GM12891 (cell line): Measurements from ENCODE around the gene CCDC197.

Source experiments
- DNase-seq: peaks from one replicate; pipeline ENCODE4 v3.0.0; 2011; ENCODE audit warnings: low spot score; ENCODE audit not compliant: insufficient read length
- FAIRE-seq: peaks from 2 replicates; lab custom pipeline; 2011; peaks lifted over from hg19 to GRCh38; lab: Jason Lieb, UNC
- PAX5 ChIP-seq: IDR thresholded peaks from 2 replicates; pipeline ENCODE4 v1.6.1; 2011; ENCODE audit warnings: low read length, moderate library complexity, mild to moderate bottlenecking; ENCODE audit not compliant: insufficient read depth, severe bottlenecking
- POLR2A ChIP-seq: IDR thresholded peaks from 2 replicates; pipeline ENCODE4 v1.6.1; 2011; ENCODE audit warnings: low read depth, low read length, control low read depth
- POLR2AphosphoS5 ChIP-seq: IDR thresholded peaks from 2 replicates; pipeline ENCODE4 v1.6.1; 2011; ENCODE audit warnings: low read depth, low read length, control low read depth
- POU2F2 ChIP-seq: IDR thresholded peaks from 2 replicates; pipeline ENCODE4 v1.6.1; 2011; ENCODE audit warnings: low read depth, mild to moderate bottlenecking, control low read depth, low read length, moderate library complexity
- SPI1 ChIP-seq: IDR thresholded peaks from 2 replicates; pipeline ENCODE4 v1.6.1; 2011; ENCODE audit warnings: low read depth, low read length, control low read depth
- TAF1 ChIP-seq: IDR thresholded peaks from 2 replicates; pipeline ENCODE4 v1.6.1; 2011; ENCODE audit warnings: low read depth, low read length, control low read depth

Gene CCDC197

DNA sequence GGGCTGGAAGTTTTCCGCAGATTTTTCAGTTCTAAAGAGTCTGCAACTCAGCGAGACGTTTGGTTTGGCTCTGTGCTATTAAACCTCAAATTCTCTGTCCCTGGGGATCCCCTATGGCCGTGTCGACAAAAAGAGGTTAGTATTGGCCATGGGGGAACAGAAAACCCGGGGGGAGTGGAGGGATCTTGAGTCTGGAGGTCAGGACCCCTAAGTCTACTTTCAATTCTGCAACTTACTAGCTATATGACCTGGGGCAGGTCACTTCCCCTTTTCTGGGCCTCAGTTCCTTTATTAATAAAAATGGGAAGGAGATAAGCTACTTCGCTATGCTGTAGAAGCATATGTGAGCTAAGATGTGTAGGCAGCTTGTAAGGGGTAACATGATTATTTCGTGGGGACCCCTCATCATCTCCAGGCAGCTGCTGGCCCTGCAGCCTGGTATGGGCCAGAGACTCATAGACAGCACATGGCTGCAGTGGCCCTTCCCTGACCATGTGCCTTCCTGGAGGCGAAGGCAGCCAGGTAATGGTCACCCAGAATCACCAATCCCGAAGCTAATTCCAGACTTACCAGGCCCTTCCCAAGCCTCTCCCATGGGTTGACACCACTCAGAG lies 29.4 kb upstream of the CCDC197 start:
- DNase-seq (peak; percentile 60), FAIRE-seq (peak; percentile 83)
- TF ChIP-seq PAX5 (no peak), SPI1 (peak; percentile 100), TAF1 (0 out of 2 replicates have a peak, but pooled peaks have one; percentile 33), POU2F2 (peak; percentile 83; the same call in 1 of the 2 replicates)

- TF ChIP-seq POLR2AphosphoS5 (no peak), SPI1 (no peak), POLR2A (no peak), TAF1 (no peak), PAX5 (no peak), POU2F2 (no peak; the same call in 1 of the 2 replicates)
- no peak for DNase-seq
- peak; percentile 85 for FAIRE-seq
Observed at GRCh38 chr14:93969082-93969828, 27.8 kb upstream of the CCDC197 start.

DNA sequence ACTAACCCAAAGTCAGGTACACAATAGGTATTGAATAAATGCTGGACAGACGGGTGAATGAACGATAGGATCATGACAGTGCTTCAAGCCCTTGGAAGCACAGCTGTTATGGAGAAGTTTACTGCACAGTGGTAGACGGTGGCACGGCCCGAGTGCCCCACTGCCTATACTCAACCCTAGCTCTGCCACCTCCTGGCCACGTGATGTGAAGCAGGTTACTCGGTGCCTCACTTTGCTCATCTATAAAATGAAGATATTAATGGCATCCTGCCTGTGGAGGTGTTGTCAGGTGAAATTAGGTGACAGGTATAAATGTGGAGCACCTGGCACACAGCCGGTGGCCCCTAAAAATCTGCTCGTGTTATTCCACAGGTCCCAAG lies 26.5 kb upstream of the CCDC197 start:
- DNase-seq: no peak
- FAIRE-seq: peak; percentile 87
- TF ChIP-seq POLR2AphosphoS5 (no peak), SPI1 (no peak), POU2F2 (no peak), PAX5 (no peak)

GRCh38 chr14:93970965-93971634 lies 26.0 kb upstream of the CCDC197 start:
- TF ChIP-seq TAF1 (no peak), POLR2AphosphoS5 (peak; percentile 39; the same call in 1 of the 2 replicates), POLR2A (peak; percentile 41; the same call in 1 of the 2 replicates), POU2F2 (peak; percentile 100), SPI1 (no peak)
- FAIRE-seq: no peak
- no peak for DNase-seq

- FAIRE-seq (no peak), DNase-seq (no peak)
- TF ChIP-seq SPI1 (no peak), POLR2AphosphoS5 (no peak), TAF1 (no peak), PAX5 (no peak), POU2F2 (no peak), POLR2A (no peak)
Observed at GRCh38 chr14:93971635-93972027, 25.5 kb upstream of the CCDC197 start.

DNA sequence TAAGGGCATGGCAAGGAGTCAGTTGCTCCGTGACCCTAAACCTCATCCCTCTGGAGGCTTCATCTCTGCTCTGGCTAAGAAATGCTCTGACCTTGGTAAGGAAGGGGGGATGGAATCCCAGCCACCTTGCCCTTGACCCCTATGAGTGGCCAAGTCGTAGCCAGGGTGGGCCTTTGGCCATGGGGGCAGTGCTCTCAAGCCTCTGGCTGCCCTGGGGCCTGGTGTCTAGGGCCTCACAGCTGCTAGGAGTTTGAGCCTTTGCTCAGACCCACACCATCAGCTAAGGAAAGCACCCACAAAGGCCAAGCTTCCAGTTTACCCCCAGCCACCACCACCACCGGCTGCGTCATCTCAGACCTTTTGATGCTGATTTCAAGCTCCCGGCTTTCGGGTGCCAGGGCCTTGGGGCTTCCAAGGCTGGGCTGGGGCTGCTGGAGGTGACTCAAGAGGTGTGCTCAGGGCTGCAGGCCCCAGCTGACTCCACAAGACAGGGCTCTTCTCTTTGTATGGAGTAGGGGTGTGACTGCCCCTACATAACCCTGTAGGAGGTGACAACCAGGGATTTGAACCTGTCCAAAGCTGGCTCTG lies 24.4 kb upstream of the CCDC197 start:
- TF ChIP-seq POLR2AphosphoS5: no peak
- TF ChIP-seq POLR2A: no peak
- no peak for TF ChIP-seq TAF1
- TF ChIP-seq POU2F2: no peak
- TF ChIP-seq PAX5: no peak
- no peak for TF ChIP-seq SPI1
- FAIRE-seq (no peak), DNase-seq (no peak)

DNA sequence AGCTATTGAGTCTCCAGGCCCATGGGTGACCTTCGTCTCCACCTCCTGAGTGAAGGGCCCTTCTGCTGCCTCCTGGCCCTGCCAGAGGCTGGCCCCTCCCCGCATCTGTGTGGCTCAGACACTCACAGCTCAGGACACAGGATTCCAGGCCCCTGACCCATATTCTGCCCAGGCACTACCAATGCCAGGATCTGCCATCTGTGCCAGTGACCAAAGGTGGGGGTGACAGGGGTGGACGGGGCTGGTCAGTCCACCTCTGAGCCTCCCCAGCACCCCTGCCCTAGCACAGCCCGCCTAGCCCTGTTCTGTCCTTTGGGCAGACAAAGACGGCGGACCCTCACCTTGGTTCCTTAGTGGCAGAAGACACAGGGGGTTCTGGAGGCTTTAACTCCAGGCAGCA lies 23.5 kb upstream of the CCDC197 start:
- no peak for DNase-seq
- FAIRE-seq: no peak
- TF ChIP-seq PAX5: no peak

DNA sequence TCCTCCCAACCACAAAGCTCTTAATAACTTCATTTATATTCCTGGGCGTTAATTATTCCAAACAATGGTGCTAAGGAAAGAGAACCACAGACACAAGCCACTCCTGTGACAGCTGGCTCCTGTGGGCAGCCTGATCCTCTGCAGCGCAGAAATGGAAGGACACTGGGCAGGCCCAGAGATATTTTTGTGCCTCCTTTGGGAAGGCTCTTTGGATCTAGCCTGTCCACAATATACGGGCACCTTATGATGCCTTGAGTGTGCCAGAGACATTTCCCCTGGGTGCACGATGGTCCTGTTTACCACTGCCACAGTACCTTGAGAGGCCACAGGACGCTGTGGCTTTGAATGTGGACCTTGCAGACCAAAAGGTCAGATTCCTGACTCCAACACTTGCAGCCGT lies 22.8 kb upstream of the CCDC197 start:
- DNase-seq (no peak), FAIRE-seq (peak; percentile 13)
- TF ChIP-seq SPI1 (no peak), PAX5 (no peak), TAF1 (no peak), POLR2AphosphoS5 (no peak), POLR2A (no peak), POU2F2 (no peak)

DNA sequence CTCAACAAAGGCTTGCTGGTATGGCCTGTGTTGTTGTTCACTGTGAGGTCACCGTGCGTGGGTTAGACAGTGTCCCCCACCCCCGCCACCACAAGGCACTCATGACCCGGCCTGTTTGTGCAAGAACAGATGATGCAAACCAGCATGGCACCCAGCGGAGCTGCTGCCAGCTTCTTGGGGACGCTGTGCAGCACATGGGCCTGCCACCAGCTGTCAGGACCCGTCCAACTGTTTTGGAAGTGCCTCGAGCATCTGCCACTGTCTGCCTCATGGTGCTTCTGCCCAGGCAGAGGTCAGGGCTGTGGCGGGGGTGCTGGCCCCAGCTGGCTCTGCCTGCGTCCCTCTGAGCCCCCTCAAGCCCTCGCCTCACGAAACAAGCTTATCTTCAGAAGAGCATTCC lies 22.3 kb upstream of the CCDC197 start:
- TF ChIP-seq PAX5: no peak
- no peak for TF ChIP-seq POLR2AphosphoS5
- no peak for TF ChIP-seq TAF1
- no peak for TF ChIP-seq POLR2A
- no peak for TF ChIP-seq SPI1
- no peak for TF ChIP-seq POU2F2
- no peak for FAIRE-seq

More for the DNA sequence above, 22.3 kb upstream of the CCDC197 start:
- no peak for DNase-seq
